IMR-90 (cell line): ENCODE data around the gene MOCOS. TPM values are rescaled to one million over a fixed set of nuclear protein-coding genes. Genes with fewer than 3 reads are reported as not detected.

ENCODE experiments used
- ATAC-seq: fragments of 200-7000 bp; cut with Tn5 transposase; 2 replicates; pipeline ENCODE4 v1.9.1; 2020; ENCODE audit warnings: low read depth, mild to moderate bottlenecking, moderate library complexity
- BruUV-seq: library from RNA; stranded (reverse); fragments of 400-500 nt; replicated peaks from 2 replicates; lab custom pipeline; 2021; lab: Mats Ljungman, UMichigan
- CTCF ChIA-PET: fragments of 300-600 bp; formaldehyde crosslinking; extraction: SDS; loops from one replicate; lab custom pipeline; 2021; ENCODE audit warnings: antibody characterized with exemption; lab: Yijun Ruan, JAX
- POLR2A ChIA-PET: fragments of 300-600 bp; sonication (Branson Sonifier 250); formaldehyde crosslinking; loops from one replicate; lab custom pipeline; 2022; ENCODE audit warnings: antibody characterized with exemption; ENCODE audit not compliant: unreplicated experiment; lab: Charles Lee
- DNase-seq: peaks from one replicate; pipeline ENCODE4 v3.0.0; 2013
- H2AFZ ChIP-seq: replicated peaks from 2 replicates; pipeline ENCODE3; 2013; ENCODE audit warnings: low read length, mild to moderate bottlenecking; ENCODE audit not compliant: poor library complexity
- H2AK5ac ChIP-seq: 2 replicates; pipeline ENCODE4 v1.6.1; 2013; ENCODE audit warnings: low read depth, low read length, inconsistent platforms
- H2AK9ac ChIP-seq: replicated peaks from 2 replicates; pipeline ENCODE3; 2013; ENCODE audit warnings: mild to moderate bottlenecking, low read depth, low read length, moderate library complexity; ENCODE audit not compliant: poor library complexity
- H2BK120ac ChIP-seq: 2 replicates; pipeline ENCODE4 v1.6.1; 2013; ENCODE audit warnings: low read depth, low read length, inconsistent platforms
- H2BK15ac ChIP-seq: 3 replicates; pipeline ENCODE4 v1.6.1; 2013; ENCODE audit warnings: low read depth, low read length, inconsistent platforms
- H2BK20ac ChIP-seq: 2 replicates; pipeline ENCODE4 v1.6.1; 2013; ENCODE audit warnings: low read depth, mild to moderate bottlenecking, inconsistent platforms, low read length, moderate library complexity
- H2BK5ac ChIP-seq: 2 replicates; pipeline ENCODE4 v1.6.1; 2013; ENCODE audit warnings: mild to moderate bottlenecking, low read depth, low read length, inconsistent platforms; ENCODE audit not compliant: poor library complexity, severe bottlenecking
- H3K14ac ChIP-seq: replicated peaks from 2 replicates; pipeline ENCODE4 v1.6.1; 2013; ENCODE audit warnings: low read depth, low read length, inconsistent platforms
- H3K18ac ChIP-seq: 2 replicates; pipeline ENCODE4 v1.6.1; 2013; ENCODE audit warnings: low read depth, low read length, control low read depth
- H3K23ac ChIP-seq: 2 replicates; pipeline ENCODE4 v1.6.1; 2013; ENCODE audit warnings: low read depth, low read length, inconsistent platforms
- H3K27ac ChIP-seq: 2 replicates; pipeline ENCODE4 v1.5.1; 2013; ENCODE audit warnings: mild to moderate bottlenecking, control low read depth, low read length; ENCODE audit not compliant: insufficient read depth
- H3K27me3 ChIP-seq: 2 replicates; pipeline ENCODE4 v1.6.1; 2013; ENCODE audit warnings: low read length; ENCODE audit not compliant: control insufficient read depth, insufficient read depth
- H3K36me3 ChIP-seq: 2 replicates; pipeline ENCODE4 v1.6.1; 2013; ENCODE audit warnings: low read length, mixed read lengths; ENCODE audit not compliant: control insufficient read depth, insufficient read depth
- H3K4ac ChIP-seq: 2 replicates; pipeline ENCODE4 v1.6.1; 2013; ENCODE audit warnings: low read depth, low read length, inconsistent platforms
- H3K4me1 ChIP-seq: 2 replicates; pipeline ENCODE4 v1.6.1; 2013; ENCODE audit warnings: low read length, mixed read lengths; ENCODE audit not compliant: control insufficient read depth, insufficient read depth
- H3K4me2 ChIP-seq: 2 replicates; pipeline ENCODE4 v1.6.1; 2013; ENCODE audit warnings: low read depth, mild to moderate bottlenecking, control low read depth, low read length, moderate library complexity
- H3K4me3 ChIP-seq: 2 replicates; pipeline ENCODE4 v1.5.1; 2013; ENCODE audit warnings: low read depth, mild to moderate bottlenecking, control low read depth, low read length, moderate library complexity; ENCODE audit not compliant: insufficient read depth
- H3K56ac ChIP-seq: 2 replicates; pipeline ENCODE4 v1.6.1; 2013; ENCODE audit warnings: low read length, inconsistent platforms; ENCODE audit not compliant: insufficient read depth; ENCODE audit errors: extremely low read depth
- H3K79me1 ChIP-seq, 2 experiments: 2 replicates each; pipeline ENCODE4 v1.6.1; 2013; ENCODE audit warnings: low read length in 2 of 2, inconsistent platforms in 1 of 2, low read depth in 1 of 2
- H3K9ac ChIP-seq: 2 replicates; pipeline ENCODE4 v1.6.1; 2013; ENCODE audit warnings: low read depth, low read length, control low read depth
- H3K9me1 ChIP-seq: 2 replicates; pipeline ENCODE4 v1.6.1; 2013; ENCODE audit warnings: low read length, inconsistent platforms; ENCODE audit not compliant: insufficient read depth
- H3K9me3 ChIP-seq: 2 replicates; pipeline ENCODE4 v1.6.1; 2013; ENCODE audit warnings: low read length; ENCODE audit not compliant: control insufficient read depth, insufficient read depth
- H4K20me1 ChIP-seq: 2 replicates; pipeline ENCODE4 v1.6.1; 2013; ENCODE audit warnings: low read length, inconsistent platforms; ENCODE audit not compliant: insufficient read depth
- H4K5ac ChIP-seq: 2 replicates; pipeline ENCODE4 v1.6.1; 2013; ENCODE audit warnings: mild to moderate bottlenecking, low read depth, low read length, control low read depth
- H4K8ac ChIP-seq, 2 experiments: 2 replicates each; pipeline ENCODE4 v1.6.1; 2013; ENCODE audit warnings: low read depth in 2 of 2, low read length in 2 of 2, control low read depth in 1 of 2, inconsistent platforms in 1 of 2
- H4K91ac ChIP-seq: 2 replicates; pipeline ENCODE4 v1.6.1; 2013; ENCODE audit warnings: low read depth, low read length, inconsistent platforms; ENCODE audit not compliant: insufficient read depth
- BHLHE40 ChIP-seq: fragments of 150-350 bp; IDR thresholded peaks from 2 replicates; pipeline ENCODE4 v1.6.1; 2016; ENCODE audit warnings: mild to moderate bottlenecking, low read depth, low read length
- CEBPB ChIP-seq: IDR thresholded peaks from 2 replicates; pipeline ENCODE4 v1.6.1; 2012; ENCODE audit warnings: low read depth, low read length, improper control_type of control experiment
- CHD1 ChIP-seq: IDR thresholded peaks from 2 replicates; pipeline ENCODE4 v1.6.1; 2012; ENCODE audit warnings: low read depth, low read length, improper control_type of control experiment
- CTCF ChIP-seq: conservative IDR thresholded peaks from 2 replicates; pipeline ENCODE4 v1.5.1; 2012; ENCODE audit warnings: mild to moderate bottlenecking, low read depth, low read length, improper control_type of control experiment
- FOS ChIP-seq: fragments of 150-350 bp; IDR thresholded peaks from 2 replicates; pipeline ENCODE4 v1.6.1; 2016; ENCODE audit warnings: low read depth, low read length
- MAFK ChIP-seq: IDR thresholded peaks from 2 replicates; pipeline ENCODE4 v1.6.1; 2012; ENCODE audit warnings: low read depth, low read length, improper control_type of control experiment
- MAZ ChIP-seq: IDR thresholded peaks from 2 replicates; pipeline ENCODE4 v1.6.1; 2012; ENCODE audit warnings: low read depth, mild to moderate bottlenecking, low read length, improper control_type of control experiment, moderate library complexity, borderline replicate concordance
- MXI1 ChIP-seq: IDR thresholded peaks from 2 replicates; pipeline ENCODE4 v1.6.1; 2012; ENCODE audit warnings: low read depth, mild to moderate bottlenecking, low read length, moderate library complexity, borderline replicate concordance
- NFE2L2 ChIP-seq: fragments of 150-350 bp; IDR thresholded peaks from 2 replicates; pipeline ENCODE4 v1.6.1; 2016; ENCODE audit warnings: low read depth, mild to moderate bottlenecking, low read length
- POLR2A ChIP-seq: IDR thresholded peaks from 2 replicates; pipeline ENCODE4 v1.6.1; 2012; ENCODE audit warnings: mild to moderate bottlenecking, low read depth, low read length
- RAD21 ChIP-seq: IDR thresholded peaks from 2 replicates; pipeline ENCODE4 v1.6.1; 2012; ENCODE audit warnings: low read length, improper control_type of control experiment
- RCOR1 ChIP-seq: IDR thresholded peaks from 2 replicates; pipeline ENCODE4 v1.6.1; 2012; ENCODE audit warnings: mild to moderate bottlenecking, low read length, improper control_type of control experiment; ENCODE audit not compliant: insufficient replicate concordance
- RFX5 ChIP-seq: IDR thresholded peaks from 2 replicates; pipeline ENCODE4 v1.8.0; 2012; ENCODE audit warnings: low read depth, mild to moderate bottlenecking, low read length, moderate library complexity
- SMC3 ChIP-seq: fragments of 150-350 bp; IDR thresholded peaks from 2 replicates; pipeline ENCODE4 v1.6.1; 2016; ENCODE audit warnings: low read depth, mild to moderate bottlenecking, antibody characterized with exemption, low read length, moderate library complexity
- USF2 ChIP-seq: fragments of 150-350 bp; IDR thresholded peaks from 2 replicates; pipeline ENCODE4 v1.6.1; 2017; ENCODE audit warnings: mild to moderate bottlenecking, antibody characterized with exemption, low read length, low read depth
- WGBS, 2 experiments: methylation state at CpG; one replicate each; pipeline versions ENCODE4 v1.1.5 to v1.1.7; 2013; ENCODE audit warnings: missing lambda C conversion rate in 2 of 2; ENCODE audit not compliant: insufficient read length in 1 of 2; ENCODE audit errors: extremely low coverage in 2 of 2; 5-methylcytosine and 5-hydroxymethylcytosine counted together
- dilution Hi-C: fragments of 300-500 bp; cut with HindIII; formaldehyde crosslinking; loops from one replicate; pipeline ENCODE4 v1.14.3; 2018; ENCODE audit warnings: low sequenced_read_pairs; ENCODE audit not compliant: unreplicated experiment
- in situ Hi-C: fragments of 300-500 bp; cut with MboI; formaldehyde crosslinking; loops from 3 replicates; pipeline ENCODE4 v1.14.3; 2019; ENCODE audit warnings: low sequenced_read_pairs, inconsistent platforms, mixed read lengths
- intact Hi-C: fragments of 100-400 bp; cut with micrococcal nuclease; formaldehyde crosslinking; loops from 2 replicates; pipeline ENCODE4 v1.10.0; 2022
- polyA plus RNA-seq, 3 experiments: library from polyadenylated mRNA; depleted of rRNA; stranded (reverse); fragments of >200 nt; gene quantifications; 2 replicates each; pipeline ENCODE4 v1.2.3, GENCODE V29; 2012; ENCODE audit warnings: low replicate concordance in 1 of 3
- total RNA-seq: library from RNA; depleted of rRNA; stranded (reverse); fragments of >200 nt; gene quantifications from 2 replicates; pipeline ENCODE4 v1.2.3, GENCODE V29; 2012
- TF ChIP-seq, protein P1 (sequence below): fragments of 150-350 bp; IDR thresholded peaks from 2 replicates; pipeline ENCODE4 v1.6.1; 2016; ENCODE audit warnings: low read depth, mild to moderate bottlenecking, low read length, moderate library complexity, borderline replicate concordance

The MOCOS gene
- total and polyA plus RNA-seq, 2 of the 4 experiments (the other 2 are of a cell fraction), result 1.1 to 2.2 TPM

- peaks cover 7% of the 10 kb centered on the region for H3K4me1 ChIP-seq
- intact Hi-C loops, result no loop called here
- WGBS, 2 experiments, result 79% methylated on average over 7 of the region's 9 CpGs; no CpG with 5 or more reads in 1 of the 2 experiments
- H3K4me3 ChIP-seq, result no peak overlapping the region
- no peak overlapping the region for H3K4me2 ChIP-seq
- H2AFZ ChIP-seq, result no peak overlapping the region
- no peaks in the 10 kb centered on the region for H3K79me1 ChIP-seq
- H2BK120ac ChIP-seq, result no peak overlapping the region
- H3K4ac ChIP-seq, result no peak overlapping the region
- H2BK15ac ChIP-seq, result no peak overlapping the region
- H3K9me3 ChIP-seq, result no peaks in the 10 kb centered on the region
- no peak overlapping the region for H3K9ac ChIP-seq
- no peak overlapping the region for H3K23ac ChIP-seq
- H3K14ac ChIP-seq, result no peak overlapping the region
- DNase-seq, result no peak
- no peak overlapping the region for H4K91ac ChIP-seq
- H3K36me3 ChIP-seq, result peaks cover 8% of the 10 kb centered on the region; the same call in 1 of the 2 replicates
- CTCF ChIA-PET, result no interaction called here
- in situ Hi-C loops, result no loop called here
- H4K5ac ChIP-seq, result no peak overlapping the region
- no peak overlapping the region for H2BK5ac ChIP-seq
- peaks cover 9% of the 10 kb centered on the region; the same call in 1 of the 2 replicates for H3K9me1 ChIP-seq
- no peak overlapping the region for H3K56ac ChIP-seq
- H3K18ac ChIP-seq, result no peak overlapping the region
- H3K27me3 ChIP-seq, result no peaks in the 10 kb centered on the region
- H2BK20ac ChIP-seq, result no peak overlapping the region
- no peak overlapping the region for H2AK9ac ChIP-seq
- H3K27ac ChIP-seq, result no peak overlapping the region
- H2AK5ac ChIP-seq, result no peak overlapping the region
- dilution Hi-C loops, result no loop called here
- no peaks in the 10 kb centered on the region for H4K20me1 ChIP-seq
- no TSS peak for BruUV-seq
- H4K8ac ChIP-seq, result no peak overlapping the region
- TF ChIP-seq USF2 (no peak), RFX5 (no peak), RCOR1 (no peak), CHD1 (no peak), NFE2L2 (no peak), MXI1 (no peak), SMC3 (no peak), FOS (no peak), RAD21 (no peak), MAZ (no peak), CTCF (no peak), MAFK (no peak), BHLHE40 (no peak), POLR2A (no peak), CEBPB (no peak)
- TF ChIP-seq, protein P1, sequence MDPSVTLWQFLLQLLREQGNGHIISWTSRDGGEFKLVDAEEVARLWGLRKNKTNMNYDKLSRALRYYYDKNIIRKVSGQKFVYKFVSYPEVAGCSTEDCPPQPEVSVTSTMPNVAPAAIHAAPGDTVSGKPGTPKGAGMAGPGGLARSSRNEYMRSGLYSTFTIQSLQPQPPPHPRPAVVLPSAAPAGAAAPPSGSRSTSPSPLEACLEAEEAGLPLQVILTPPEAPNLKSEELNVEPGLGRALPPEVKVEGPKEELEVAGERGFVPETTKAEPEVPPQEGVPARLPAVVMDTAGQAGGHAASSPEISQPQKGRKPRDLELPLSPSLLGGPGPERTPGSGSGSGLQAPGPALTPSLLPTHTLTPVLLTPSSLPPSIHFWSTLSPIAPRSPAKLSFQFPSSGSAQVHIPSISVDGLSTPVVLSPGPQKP, result no peak
- POLR2A ChIA-PET, result no interaction called here
- no peak for ATAC-seq
Observed at GRCh38 chr18:36215577-36215976, 28.3 kb downstream of the MOCOS start.
